ENCODE results near the gene HLCS. TPM values are rescaled to one million over a fixed set of nuclear protein-coding genes. Genes with fewer than 3 reads are reported as not detected.
A peak's percentile ranks its signal among the peaks of the same experiment; 100 is the strongest.

Gene HLCS
- total RNA-seq, 1 experiment from 2014 or later = 12.7 TPM

DNA sequence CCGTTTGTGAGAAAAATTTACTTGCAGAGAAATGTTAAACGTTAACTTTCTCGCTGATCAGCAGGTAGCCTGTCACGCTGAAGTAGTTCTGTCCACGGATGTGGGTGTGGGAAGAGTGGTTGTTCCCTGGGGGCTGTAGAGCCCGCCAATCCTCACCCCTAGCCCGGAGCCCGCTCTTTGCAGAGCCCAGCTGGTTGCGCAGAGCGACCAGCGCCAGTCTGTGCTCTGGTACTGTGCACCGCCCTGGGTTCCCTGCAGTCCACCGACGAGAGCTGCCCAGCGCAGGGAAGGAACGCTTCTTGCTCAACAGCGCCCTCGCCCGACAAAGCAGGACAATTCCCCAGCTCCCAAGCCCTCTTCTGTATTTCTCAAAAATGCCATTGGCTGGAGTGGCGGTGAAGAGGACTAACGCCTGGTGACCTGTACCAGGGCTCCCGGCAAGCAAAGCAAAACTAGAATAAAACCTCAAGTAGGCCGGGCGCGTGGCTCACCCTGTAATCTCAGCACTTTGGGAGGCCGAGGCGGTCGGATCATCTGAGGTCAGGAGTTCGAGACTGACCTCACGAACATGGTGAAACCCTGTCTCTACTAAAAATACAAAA is 43.4 kb upstream of the HLCS start:
- H3K27me3 Mint-ChIP-seq (ENCODE audit: low read depth) = peaks cover 52% of the 10 kb centered on the region
- no CpG with 5 or more reads among the region's 30 CpGs for WGBS (ENCODE audit: extremely low coverage, insufficient read length, low lambda C conversion rate)
- TF ChIP-seq, protein P1, sequence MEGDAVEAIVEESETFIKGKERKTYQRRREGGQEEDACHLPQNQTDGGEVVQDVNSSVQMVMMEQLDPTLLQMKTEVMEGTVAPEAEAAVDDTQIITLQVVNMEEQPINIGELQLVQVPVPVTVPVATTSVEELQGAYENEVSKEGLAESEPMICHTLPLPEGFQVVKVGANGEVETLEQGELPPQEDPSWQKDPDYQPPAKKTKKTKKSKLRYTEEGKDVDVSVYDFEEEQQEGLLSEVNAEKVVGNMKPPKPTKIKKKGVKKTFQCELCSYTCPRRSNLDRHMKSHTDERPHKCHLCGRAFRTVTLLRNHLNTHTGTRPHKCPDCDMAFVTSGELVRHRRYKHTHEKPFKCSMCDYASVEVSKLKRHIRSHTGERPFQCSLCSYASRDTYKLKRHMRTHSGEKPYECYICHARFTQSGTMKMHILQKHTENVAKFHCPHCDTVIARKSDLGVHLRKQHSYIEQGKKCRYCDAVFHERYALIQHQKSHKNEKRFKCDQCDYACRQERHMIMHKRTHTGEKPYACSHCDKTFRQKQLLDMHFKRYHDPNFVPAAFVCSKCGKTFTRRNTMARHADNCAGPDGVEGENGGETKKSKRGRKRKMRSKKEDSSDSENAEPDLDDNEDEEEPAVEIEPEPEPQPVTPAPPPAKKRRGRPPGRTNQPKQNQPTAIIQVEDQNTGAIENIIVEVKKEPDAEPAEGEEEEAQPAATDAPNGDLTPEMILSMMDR (conservative IDR thresholded peaks at IDR 0.05) = peak; percentile 89

More for the DNA sequence above, 43.4 kb upstream of the HLCS start:
- no peak overlapping the region for H2AK5ac ChIP-seq (ENCODE audit: insufficient read length, low read length)
- H3K27ac Mint-ChIP-seq = no peak overlapping the region
- H3K4ac ChIP-seq (ENCODE audit: low read depth, low read length) = no peak overlapping the region
- H3K18ac ChIP-seq (ENCODE audit: insufficient read length, low read depth, low read length) = no peak overlapping the region
- peaks cover 8% of the 10 kb centered on the region; the same call in 1 of the 2 replicates for H3K27me3 ChIP-seq (ENCODE audit: insufficient read depth, low read length)
- no peak overlapping the region for H2BK20ac ChIP-seq (ENCODE audit: low read depth, low read length, poor library complexity, severe bottlenecking)
- H3K14ac ChIP-seq (ENCODE audit: insufficient read depth, low read length) = no peak overlapping the region
- DNase-seq = peak; percentile 95
- no peak overlapping the region for H3K23ac ChIP-seq (ENCODE audit: insufficient read length, low read depth, low read length)
- no peak overlapping the region for H2BK15ac ChIP-seq (ENCODE audit: low read depth, low read length)
- no peak overlapping the region for H3K9ac ChIP-seq (ENCODE audit: extremely low read depth, insufficient read length, low read length)
- H3T11ph ChIP-seq (ENCODE audit: low read length) = no peak overlapping the region
- H3K9me3 ChIP-seq (ENCODE audit: control insufficient read depth, low read depth, low read length) = no peaks in the 10 kb centered on the region
- H3K4me1 Mint-ChIP-seq = peaks cover 8 to 11% of the 10 kb centered on the region in 2 experiments
- H4K8ac ChIP-seq (replicated peaks; ENCODE audit: insufficient read length, low read depth, low read length) = no peak overlapping the region
- no peaks in the 10 kb centered on the region for H3K4me1 ChIP-seq (ENCODE audit: insufficient read depth, low read length)
- no peak overlapping the region for H2BK12ac ChIP-seq (ENCODE audit: insufficient read length, low read depth, low read length)
- H3K9me3 Mint-ChIP-seq = no peaks in the 10 kb centered on the region
- no peak overlapping the region for H3K27ac ChIP-seq (ENCODE audit: insufficient read length, low read depth, low read length)
- H3K79me1 ChIP-seq (ENCODE audit: insufficient read depth, low read depth, low read length, poor library complexity, severe bottlenecking) = no peaks in the 10 kb centered on the region
- no peak overlapping the region for H4K5ac ChIP-seq (ENCODE audit: insufficient read length, low read depth, low read length)
- no peaks in the 10 kb centered on the region for H4K20me1 ChIP-seq (ENCODE audit: control insufficient read depth, insufficient read depth, insufficient read length)
- H3K36me3 Mint-ChIP-seq (ENCODE audit: insufficient read depth in 1 of 3, low read depth in 3 of 3) = no peaks in the 10 kb centered on the region
- peak overlapping the region; percentile 19 to 61; a peak in 3 of 5 replicates for H3K4me3 Mint-ChIP-seq
- no peak overlapping the region for H4K91ac ChIP-seq (ENCODE audit: insufficient read length, low read depth, low read length)
- H3K4me2 ChIP-seq (ENCODE audit: insufficient read depth, insufficient read length, low read length) = no peak overlapping the region
- H2AFZ ChIP-seq (ENCODE audit: low read length) = no peak overlapping the region
- no peak overlapping the region for H2BK5ac ChIP-seq (ENCODE audit: insufficient read length, low read length)
- no peak overlapping the region for H2BK120ac ChIP-seq (ENCODE audit: low read depth, low read length, poor library complexity, severe bottlenecking)
- no peak overlapping the region for H3K56ac ChIP-seq (ENCODE audit: insufficient read length, low read depth, low read length)
- peaks cover 12% of the 10 kb centered on the region for H3K23me2 ChIP-seq (ENCODE audit: insufficient read length, low read depth, low read length, poor library complexity, severe bottlenecking)
- no peaks in the 10 kb centered on the region for H3K79me2 ChIP-seq (ENCODE audit: insufficient read depth, low read length)

Data from H9 (cell line).